GM10266 (cell line): ENCODE measurements around the gene OPN5.

Source experiments
- DNase-seq: peaks from one replicate; pipeline ENCODE4 v3.0.0; 2012; ENCODE audit errors: extremely low spot score
- CTCF ChIP-seq: IDR thresholded peaks from 2 replicates; pipeline ENCODE4 v1.5.1; 2012; ENCODE audit warnings: mild to moderate bottlenecking, low read depth; ENCODE audit not compliant: control insufficient read depth, insufficient read depth; ENCODE audit errors: missing control alignments

OPN5 gene

GRCh38 chr6:47836639-47837038 is 54.8 kb downstream of the OPN5 start:
- peak; percentile 4 for DNase-seq
- TF ChIP-seq CTCF = no peak

- DNase-seq = no peak
- TF ChIP-seq CTCF = no peak
These were observed 57.8 kb downstream of the OPN5 start for GRCh38 chr6:47839645-47840044.

- no peak for TF ChIP-seq CTCF
These were observed 63.0 kb downstream of the OPN5 start for GRCh38 chr6:47844881-47845280.

DNA sequence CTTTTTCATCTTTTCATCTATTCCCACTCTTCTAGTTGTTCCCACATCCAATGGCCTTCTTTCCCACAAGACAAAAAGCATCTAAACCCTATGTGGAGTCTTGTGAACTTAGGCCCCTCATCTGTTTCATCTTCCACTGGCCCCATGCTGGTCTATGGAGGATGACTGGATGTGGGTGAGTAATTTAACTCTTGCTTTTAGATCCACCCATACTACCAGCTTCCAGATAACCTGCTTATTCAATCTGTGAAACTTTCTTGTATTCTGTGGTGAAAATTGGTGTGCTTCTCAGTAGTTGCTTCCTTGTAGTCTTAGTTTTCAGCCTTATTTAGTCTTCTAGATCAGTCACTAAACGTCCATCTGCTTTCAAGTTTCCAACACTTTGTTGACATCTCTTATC is 64.9 kb downstream of the OPN5 start:
- no peak for DNase-seq
- TF ChIP-seq CTCF = no peak

More at GRCh38 chr6:47844881-47845280, 63.0 kb downstream of the OPN5 start:
- no peak for DNase-seq

DNA sequence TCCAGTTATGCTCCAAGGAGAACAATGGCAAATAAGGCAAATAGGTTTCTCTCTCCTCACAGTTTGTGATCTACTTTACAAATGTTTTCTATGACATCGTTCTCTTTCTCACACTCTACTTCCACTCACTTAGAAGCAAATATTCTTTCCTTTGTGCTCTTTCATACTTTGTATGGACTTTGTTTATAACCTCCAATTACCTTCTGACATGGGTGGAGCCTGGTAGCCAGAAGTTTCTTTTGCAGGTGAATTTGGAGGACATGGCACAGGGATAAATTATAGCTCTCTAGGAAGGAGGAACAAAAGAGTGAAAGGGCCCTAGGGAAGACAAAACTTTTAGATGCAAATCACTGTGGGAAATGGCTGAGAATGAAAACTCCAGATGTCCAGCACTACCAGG is 69.3 kb downstream of the OPN5 start:
- TF ChIP-seq CTCF = no peak

DNA sequence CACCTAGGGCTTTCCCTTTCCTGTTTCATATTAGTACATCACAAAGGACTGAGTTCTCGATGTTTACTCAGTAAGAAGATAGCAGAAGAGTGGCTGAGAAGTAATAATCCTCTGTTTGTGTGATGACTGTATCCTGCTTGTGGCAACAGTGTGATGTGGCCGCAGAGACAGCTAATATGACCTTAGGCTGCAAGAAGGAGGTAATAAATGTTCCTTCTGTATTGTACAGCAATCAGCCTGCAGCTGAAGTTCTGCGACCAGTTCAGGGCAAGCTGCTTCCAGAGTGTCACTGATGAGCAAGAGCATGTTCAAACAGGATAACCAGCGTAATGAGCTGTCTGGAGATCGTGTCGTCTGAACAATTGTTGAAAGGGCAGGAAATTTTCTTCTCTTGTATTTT is 70.9 kb downstream of the OPN5 start:
- TF ChIP-seq CTCF = no peak
- DNase-seq = no peak

More for the DNA sequence above, 69.3 kb downstream of the OPN5 start:
- no peak for DNase-seq

DNA sequence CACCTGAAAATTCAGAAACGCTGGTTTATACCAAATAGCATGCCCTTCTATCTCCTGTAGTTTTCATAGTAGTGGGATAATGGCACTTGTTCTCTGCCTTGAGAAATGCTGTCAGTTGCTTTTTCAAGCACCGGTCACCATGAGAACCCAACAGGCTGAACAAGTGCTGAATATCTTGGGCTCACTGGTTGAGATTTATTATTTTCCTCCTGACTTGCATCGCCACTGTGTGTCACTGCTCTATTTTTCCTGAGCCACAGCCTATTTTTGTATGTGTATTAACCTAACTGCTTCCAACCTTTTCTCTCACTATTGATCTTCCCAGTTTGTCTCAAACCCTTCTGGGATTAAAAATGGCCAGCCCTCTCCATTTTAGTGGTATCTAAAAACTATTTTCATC is 71.9 kb downstream of the OPN5 start:
- no peak for DNase-seq
- TF ChIP-seq CTCF = no peak
